IMR-90 (cell line): ENCODE data around the gene CCDC116. TPM values are rescaled to one million over a fixed set of nuclear protein-coding genes. Genes with fewer than 3 reads are reported as not detected.

Experiments
- ATAC-seq: fragments of 200-7000 bp; cut with Tn5 transposase; 2 replicates; pipeline ENCODE4 v1.9.1; 2020; ENCODE audit warnings: low read depth, mild to moderate bottlenecking, moderate library complexity
- BruUV-seq: library from RNA; stranded (reverse); fragments of 400-500 nt; replicated peaks from 2 replicates; lab custom pipeline; 2021; lab: Mats Ljungman, UMichigan
- CTCF ChIA-PET: fragments of 300-600 bp; formaldehyde crosslinking; extraction: SDS; loops from one replicate; lab custom pipeline; 2021; ENCODE audit warnings: antibody characterized with exemption; lab: Yijun Ruan, JAX
- POLR2A ChIA-PET: fragments of 300-600 bp; sonication (Branson Sonifier 250); formaldehyde crosslinking; loops from one replicate; lab custom pipeline; 2022; ENCODE audit warnings: antibody characterized with exemption; ENCODE audit not compliant: unreplicated experiment; lab: Charles Lee
- DNase-seq: peaks from one replicate; pipeline ENCODE4 v3.0.0; 2013
- H2AFZ ChIP-seq: replicated peaks from 2 replicates; pipeline ENCODE3; 2013; ENCODE audit warnings: low read length, mild to moderate bottlenecking; ENCODE audit not compliant: poor library complexity
- H2AK5ac ChIP-seq: 2 replicates; pipeline ENCODE4 v1.6.1; 2013; ENCODE audit warnings: low read depth, low read length, inconsistent platforms
- H2AK9ac ChIP-seq: replicated peaks from 2 replicates; pipeline ENCODE3; 2013; ENCODE audit warnings: mild to moderate bottlenecking, low read depth, low read length, moderate library complexity; ENCODE audit not compliant: poor library complexity
- H2BK120ac ChIP-seq: 2 replicates; pipeline ENCODE4 v1.6.1; 2013; ENCODE audit warnings: low read depth, low read length, inconsistent platforms
- H2BK15ac ChIP-seq: 3 replicates; pipeline ENCODE4 v1.6.1; 2013; ENCODE audit warnings: low read depth, low read length, inconsistent platforms
- H2BK20ac ChIP-seq: 2 replicates; pipeline ENCODE4 v1.6.1; 2013; ENCODE audit warnings: low read depth, mild to moderate bottlenecking, inconsistent platforms, low read length, moderate library complexity
- H2BK5ac ChIP-seq: 2 replicates; pipeline ENCODE4 v1.6.1; 2013; ENCODE audit warnings: mild to moderate bottlenecking, low read depth, low read length, inconsistent platforms; ENCODE audit not compliant: poor library complexity, severe bottlenecking
- H3K14ac ChIP-seq: replicated peaks from 2 replicates; pipeline ENCODE4 v1.6.1; 2013; ENCODE audit warnings: low read depth, low read length, inconsistent platforms
- H3K18ac ChIP-seq: 2 replicates; pipeline ENCODE4 v1.6.1; 2013; ENCODE audit warnings: low read depth, low read length, control low read depth
- H3K23ac ChIP-seq: 2 replicates; pipeline ENCODE4 v1.6.1; 2013; ENCODE audit warnings: low read depth, low read length, inconsistent platforms
- H3K27ac ChIP-seq: 2 replicates; pipeline ENCODE4 v1.5.1; 2013; ENCODE audit warnings: mild to moderate bottlenecking, control low read depth, low read length; ENCODE audit not compliant: insufficient read depth
- H3K27me3 ChIP-seq: 2 replicates; pipeline ENCODE4 v1.6.1; 2013; ENCODE audit warnings: low read length; ENCODE audit not compliant: control insufficient read depth, insufficient read depth
- H3K36me3 ChIP-seq: 2 replicates; pipeline ENCODE4 v1.6.1; 2013; ENCODE audit warnings: low read length, mixed read lengths; ENCODE audit not compliant: control insufficient read depth, insufficient read depth
- H3K4ac ChIP-seq: 2 replicates; pipeline ENCODE4 v1.6.1; 2013; ENCODE audit warnings: low read depth, low read length, inconsistent platforms
- H3K4me1 ChIP-seq: 2 replicates; pipeline ENCODE4 v1.6.1; 2013; ENCODE audit warnings: low read length, mixed read lengths; ENCODE audit not compliant: control insufficient read depth, insufficient read depth
- H3K4me2 ChIP-seq: 2 replicates; pipeline ENCODE4 v1.6.1; 2013; ENCODE audit warnings: low read depth, mild to moderate bottlenecking, control low read depth, low read length, moderate library complexity
- H3K4me3 ChIP-seq: 2 replicates; pipeline ENCODE4 v1.5.1; 2013; ENCODE audit warnings: low read depth, mild to moderate bottlenecking, control low read depth, low read length, moderate library complexity; ENCODE audit not compliant: insufficient read depth
- H3K56ac ChIP-seq: 2 replicates; pipeline ENCODE4 v1.6.1; 2013; ENCODE audit warnings: low read length, inconsistent platforms; ENCODE audit not compliant: insufficient read depth; ENCODE audit errors: extremely low read depth
- H3K79me1 ChIP-seq, 2 experiments: 2 replicates each; pipeline ENCODE4 v1.6.1; 2013; ENCODE audit warnings: low read length in 2 of 2, inconsistent platforms in 1 of 2, low read depth in 1 of 2
- H3K9ac ChIP-seq: 2 replicates; pipeline ENCODE4 v1.6.1; 2013; ENCODE audit warnings: low read depth, low read length, control low read depth
- H3K9me1 ChIP-seq: 2 replicates; pipeline ENCODE4 v1.6.1; 2013; ENCODE audit warnings: low read length, inconsistent platforms; ENCODE audit not compliant: insufficient read depth
- H3K9me3 ChIP-seq: 2 replicates; pipeline ENCODE4 v1.6.1; 2013; ENCODE audit warnings: low read length; ENCODE audit not compliant: control insufficient read depth, insufficient read depth
- H4K20me1 ChIP-seq: 2 replicates; pipeline ENCODE4 v1.6.1; 2013; ENCODE audit warnings: low read length, inconsistent platforms; ENCODE audit not compliant: insufficient read depth
- H4K5ac ChIP-seq: 2 replicates; pipeline ENCODE4 v1.6.1; 2013; ENCODE audit warnings: mild to moderate bottlenecking, low read depth, low read length, control low read depth
- H4K8ac ChIP-seq, 2 experiments: 2 replicates each; pipeline ENCODE4 v1.6.1; 2013; ENCODE audit warnings: low read depth in 2 of 2, low read length in 2 of 2, control low read depth in 1 of 2, inconsistent platforms in 1 of 2
- H4K91ac ChIP-seq: 2 replicates; pipeline ENCODE4 v1.6.1; 2013; ENCODE audit warnings: low read depth, low read length, inconsistent platforms; ENCODE audit not compliant: insufficient read depth
- CTCF ChIP-seq: conservative IDR thresholded peaks from 2 replicates; pipeline ENCODE4 v1.5.1; 2012; ENCODE audit warnings: mild to moderate bottlenecking, low read depth, low read length, improper control_type of control experiment
- MAFK ChIP-seq: IDR thresholded peaks from 2 replicates; pipeline ENCODE4 v1.6.1; 2012; ENCODE audit warnings: low read depth, low read length, improper control_type of control experiment
- NFE2L2 ChIP-seq: fragments of 150-350 bp; IDR thresholded peaks from 2 replicates; pipeline ENCODE4 v1.6.1; 2016; ENCODE audit warnings: low read depth, mild to moderate bottlenecking, low read length
- RCOR1 ChIP-seq: IDR thresholded peaks from 2 replicates; pipeline ENCODE4 v1.6.1; 2012; ENCODE audit warnings: mild to moderate bottlenecking, low read length, improper control_type of control experiment; ENCODE audit not compliant: insufficient replicate concordance
- RFX5 ChIP-seq: IDR thresholded peaks from 2 replicates; pipeline ENCODE4 v1.8.0; 2012; ENCODE audit warnings: low read depth, mild to moderate bottlenecking, low read length, moderate library complexity
- WGBS, 2 experiments: methylation state at CpG; one replicate each; pipeline versions ENCODE4 v1.1.5 to v1.1.7; 2013; ENCODE audit warnings: missing lambda C conversion rate in 2 of 2; ENCODE audit not compliant: insufficient read length in 1 of 2; ENCODE audit errors: extremely low coverage in 2 of 2; 5-methylcytosine and 5-hydroxymethylcytosine counted together
- dilution Hi-C: fragments of 300-500 bp; cut with HindIII; formaldehyde crosslinking; loops from one replicate; pipeline ENCODE4 v1.14.3; 2018; ENCODE audit warnings: low sequenced_read_pairs; ENCODE audit not compliant: unreplicated experiment
- in situ Hi-C: fragments of 300-500 bp; cut with MboI; formaldehyde crosslinking; loops from 3 replicates; pipeline ENCODE4 v1.14.3; 2019; ENCODE audit warnings: low sequenced_read_pairs, inconsistent platforms, mixed read lengths
- intact Hi-C: fragments of 100-400 bp; cut with micrococcal nuclease; formaldehyde crosslinking; loops from 2 replicates; pipeline ENCODE4 v1.10.0; 2022
- polyA plus RNA-seq, 3 experiments: library from polyadenylated mRNA; depleted of rRNA; stranded (reverse); fragments of >200 nt; gene quantifications; 2 replicates each; pipeline ENCODE4 v1.2.3, GENCODE V29; 2012; ENCODE audit warnings: low replicate concordance in 1 of 3
- total RNA-seq: library from RNA; depleted of rRNA; stranded (reverse); fragments of >200 nt; gene quantifications from 2 replicates; pipeline ENCODE4 v1.2.3, GENCODE V29; 2012
- TF ChIP-seq, protein P1 (sequence below): fragments of 150-350 bp; IDR thresholded peaks from 2 replicates; pipeline ENCODE4 v1.6.1; 2016; ENCODE audit warnings: low read depth, mild to moderate bottlenecking, low read length, moderate library complexity, borderline replicate concordance

Gene CCDC116
- total and polyA plus RNA-seq, 2 of the 4 experiments (the other 2 are of a cell fraction) = under 0.01 to 0.27 TPM

DNA sequence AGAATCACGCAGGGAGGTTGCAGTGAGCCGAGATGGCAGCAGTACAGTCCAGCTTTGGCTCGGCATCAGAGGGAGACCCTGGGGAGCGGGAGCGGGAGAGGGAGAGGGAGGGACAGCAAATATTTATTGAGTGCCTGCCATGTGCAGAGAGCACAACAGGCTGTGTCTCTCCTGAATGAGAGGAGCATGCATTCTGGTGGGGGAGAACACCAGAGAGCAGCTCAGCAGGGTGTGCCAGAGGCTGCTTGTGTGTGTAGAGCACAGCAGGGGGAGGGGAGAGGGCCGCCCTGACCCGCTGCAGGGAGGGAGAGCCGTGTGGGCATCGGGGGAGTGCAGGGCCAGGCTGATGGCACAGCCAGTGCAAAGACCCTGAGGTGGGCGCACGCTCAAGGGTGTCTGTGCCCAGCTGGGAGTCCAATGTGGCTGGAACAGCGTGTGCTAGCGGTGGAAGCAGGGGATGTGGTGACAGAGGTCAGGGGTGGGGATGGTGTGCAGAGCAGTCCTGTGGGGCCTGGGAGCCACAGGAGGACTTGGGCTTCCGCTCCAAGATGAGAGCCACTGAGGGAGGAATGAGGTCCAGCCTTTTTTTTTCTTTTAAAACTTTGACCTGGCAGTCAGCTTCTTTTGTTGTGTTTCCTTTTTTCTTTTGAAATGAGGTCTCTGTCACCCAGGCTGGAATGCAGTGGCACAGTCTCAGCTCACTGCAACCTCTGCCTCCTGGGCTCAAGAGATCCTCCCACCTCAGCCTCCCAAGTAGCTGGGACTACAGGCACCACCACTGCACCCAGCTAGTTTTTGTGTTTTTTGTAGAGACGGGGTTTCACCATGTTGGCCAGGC lies 45.3 kb downstream of the CCDC116 start:
- Histone ChIP-seq H3K27me3 (no peaks in the 10 kb centered on the region), H4K5ac (no peak overlapping the region), H3K4me1 (no peaks in the 10 kb centered on the region), H2AK5ac (no peak overlapping the region), H3K9ac (no peak overlapping the region), H2AFZ (no peak overlapping the region), H3K23ac (no peak overlapping the region), H3K4ac (no peak overlapping the region), H2BK15ac (no peak overlapping the region), H2BK120ac (no peak overlapping the region), H3K36me3 (peaks cover 46% of the 10 kb centered on the region), H4K91ac (no peak overlapping the region), H3K9me3 (no peaks in the 10 kb centered on the region), H3K9me1 (peaks cover 2% of the 10 kb centered on the region; the same call in 1 of the 2 replicates), H2AK9ac (no peak overlapping the region), H3K79me1 (peaks cover 7 to 9% of the 10 kb centered on the region in 2 experiments; a peak in 2 of 4 replicates), H3K56ac (no peak overlapping the region; the same call in 1 of the 2 replicates), H3K27ac (no peak overlapping the region), H3K4me3 (no peak overlapping the region), H3K4me2 (no peak overlapping the region), H3K18ac (no peak overlapping the region), H4K8ac (no peak overlapping the region), H2BK20ac (no peak overlapping the region), H4K20me1 (no peaks in the 10 kb centered on the region), H3K14ac (no peak overlapping the region), H2BK5ac (no peak overlapping the region)
- no TSS peak for BruUV-seq
- TF ChIP-seq, protein P1, sequence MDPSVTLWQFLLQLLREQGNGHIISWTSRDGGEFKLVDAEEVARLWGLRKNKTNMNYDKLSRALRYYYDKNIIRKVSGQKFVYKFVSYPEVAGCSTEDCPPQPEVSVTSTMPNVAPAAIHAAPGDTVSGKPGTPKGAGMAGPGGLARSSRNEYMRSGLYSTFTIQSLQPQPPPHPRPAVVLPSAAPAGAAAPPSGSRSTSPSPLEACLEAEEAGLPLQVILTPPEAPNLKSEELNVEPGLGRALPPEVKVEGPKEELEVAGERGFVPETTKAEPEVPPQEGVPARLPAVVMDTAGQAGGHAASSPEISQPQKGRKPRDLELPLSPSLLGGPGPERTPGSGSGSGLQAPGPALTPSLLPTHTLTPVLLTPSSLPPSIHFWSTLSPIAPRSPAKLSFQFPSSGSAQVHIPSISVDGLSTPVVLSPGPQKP = no peak
- no peak for TF ChIP-seq CTCF
- no peak for TF ChIP-seq RCOR1
- no peak for TF ChIP-seq RFX5
- TF ChIP-seq NFE2L2 = no peak
- TF ChIP-seq MAFK = no peak
- ChIA-PET CTCF (no interaction called here), POLR2A (no interaction called here)
- intact Hi-C loops = no loop called here
- in situ Hi-C loops = no loop called here
- 94% methylated on average over 11 of the region's 15 CpGs; no CpG with 5 or more reads in 1 of the 2 experiments for WGBS, 2 experiments
- dilution Hi-C loops = no loop called here
- ATAC-seq (no peak), DNase-seq (no peak)
